CD4-positive, alpha-beta T cell (primary cell): ENCODE results near the gene CCDC187. TPM values are rescaled to one million over a fixed set of nuclear protein-coding genes. Genes with fewer than 3 reads are reported as not detected.

Experiments
- ATAC-seq: fragments of 200-7000 bp; cut with Tn5 transposase; one replicate; pipeline ENCODE4 v1.10.0; 2022; ENCODE audit warnings: mild to moderate bottlenecking; ENCODE audit not compliant: poor library complexity
- CTCF ChIA-PET: fragments of 350-600 bp; sonication (Branson Sonifier 250); formaldehyde crosslinking; loops from one replicate; lab custom pipeline; 2021; ENCODE audit warnings: antibody characterized with exemption, inconsistent platforms; lab: Charles Lee
- POLR2A ChIA-PET: fragments of 350-600 bp; sonication (Branson Sonifier 250); formaldehyde crosslinking; loops from one replicate; lab custom pipeline; 2021; ENCODE audit warnings: antibody characterized with exemption, inconsistent platforms; lab: Charles Lee
- DNase-seq, 14 experiments: peaks; one replicate each; pipeline ENCODE4 v3.0.0-alpha.2; 2013 to 2020; ENCODE audit warnings: mixed read lengths in 2 of 14
- H3K27ac ChIP-seq, 2 donors: one replicate each; pipeline versions ENCODE4 v1.5.1 to v1.7.0; 2013; ENCODE audit warnings: low read length in 2 of 2, low read depth in 1 of 2, mild to moderate bottlenecking in 1 of 2
- H3K27me3 ChIP-seq, 2 experiments: 1 replicate in 1 of 2; 2 replicates in 1 of 2; pipeline versions ENCODE4 v1.6.1 to v1.7.0; 2013; ENCODE audit warnings: low read length in 2 of 2, control low read depth in 1 of 2, mild to moderate bottlenecking in 1 of 2, moderate library complexity in 1 of 2; ENCODE audit not compliant: insufficient read depth in 2 of 2, control insufficient read depth in 1 of 2
- H3K36me3 ChIP-seq: one replicate; pipeline ENCODE4 v1.6.1; 2013; ENCODE audit warnings: low read length, control low read depth; ENCODE audit not compliant: insufficient read depth
- H3K4me1 ChIP-seq: one replicate; pipeline ENCODE4 v1.6.1; 2013; ENCODE audit warnings: low read length, control low read depth; ENCODE audit not compliant: insufficient read depth
- H3K4me3 ChIP-seq: one replicate; pipeline ENCODE4 v1.5.1; 2013; ENCODE audit warnings: mild to moderate bottlenecking, low read length, moderate library complexity
- H3K9me3 ChIP-seq, 2 experiments: 1 replicate in 1 of 2; 2 replicates in 1 of 2; pipeline versions ENCODE4 v1.6.1 to v1.7.0; 2013; ENCODE audit warnings: low read length in 2 of 2, mild to moderate bottlenecking in 2 of 2, control low read depth in 1 of 2, moderate library complexity in 1 of 2; ENCODE audit not compliant: control insufficient read depth in 1 of 2, insufficient read depth in 1 of 2
- H3K27ac Mint-ChIP-seq: one replicate; pipeline ENCODE4 v1.8.0; 2020; ENCODE audit warnings: mixed read lengths
- H3K27me3 Mint-ChIP-seq: one replicate; pipeline ENCODE4 v1.8.0; 2021; ENCODE audit warnings: mixed read lengths
- H3K36me3 Mint-ChIP-seq: one replicate; pipeline ENCODE4 v1.8.0; 2021; ENCODE audit warnings: low read depth, mixed read lengths
- H3K4me1 Mint-ChIP-seq: one replicate; pipeline ENCODE4 v1.8.0; 2021; ENCODE audit warnings: low read depth, mixed read lengths
- H3K4me3 Mint-ChIP-seq: one replicate; pipeline ENCODE4 v1.8.0; 2020; ENCODE audit warnings: mild to moderate bottlenecking, mixed read lengths
- H3K9me3 Mint-ChIP-seq: one replicate; pipeline ENCODE4 v1.8.0; 2020; ENCODE audit warnings: mixed read lengths
- intact Hi-C, 2 experiments: fragments of 100-400 bp; cut with DNase I in 1 of 2; cut with micrococcal nuclease in 1 of 2; formaldehyde crosslinking; loops; one replicate each; pipeline versions ENCODE4 v1.15.1 to v1.9.0; 2023 to 2025; cut with DNase I, micrococcal nuclease
- total RNA-seq, 174 experiments: library from RNA in 2 of 174; stranded (reverse) in 2 of 174; gene quantifications; one replicate each; pipeline ENCODE4 v1.2.3 and lab custom pipeline; 2021 to 2026
- TF ChIP-seq, protein P1 (sequence below): fragments of 200-600 bp; IDR thresholded peaks from one replicate; pipeline ENCODE4 v1.8.0; 2022; ENCODE audit warnings: antibody characterized with exemption, mild to moderate bottlenecking

Gene CCDC187
- total RNA-seq, 2 experiments from 2014 or later, result not detected

DNA sequence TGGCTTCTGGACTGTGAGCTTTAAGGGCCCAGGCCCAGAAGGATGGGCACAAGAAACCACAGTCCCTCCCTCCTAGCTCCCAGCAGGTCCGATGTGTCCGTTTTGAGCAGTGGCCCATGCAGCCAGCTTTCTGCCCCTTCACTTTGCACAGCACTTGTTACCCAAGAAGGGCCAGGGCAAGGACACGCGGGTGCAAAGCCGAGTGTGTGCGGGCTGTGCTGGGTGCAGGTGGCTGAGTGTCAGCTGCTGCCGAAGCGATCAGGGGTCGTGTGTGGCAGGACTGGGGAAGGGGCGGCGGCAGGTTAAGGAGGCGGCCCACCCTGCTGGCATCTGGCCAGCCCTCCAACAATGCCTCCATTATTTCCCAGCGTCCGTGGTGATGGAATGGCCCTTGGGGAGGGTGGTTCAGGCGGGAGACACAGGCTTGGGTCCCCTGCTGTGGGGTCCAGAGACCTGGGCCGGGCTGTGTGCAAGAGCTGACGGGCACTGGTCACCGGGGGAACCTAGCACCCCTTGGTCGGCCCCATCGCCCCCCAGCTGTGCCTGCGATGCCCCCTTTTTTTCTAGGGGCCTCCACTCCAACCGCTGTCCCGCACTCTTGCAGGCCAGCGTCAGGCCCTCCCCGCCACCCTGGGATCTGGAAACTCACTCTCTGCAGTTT, 99.6 kb downstream of the CCDC187 start:
- DNase-seq (no peak), ATAC-seq (no peak)
- Mint-ChIP-seq H3K9me3 (no peaks in the 10 kb centered on the region), H3K4me1 (no peaks in the 10 kb centered on the region), H3K27ac (no peak overlapping the region), H3K27me3 (peaks cover 28% of the 10 kb centered on the region), H3K4me3 (no peak overlapping the region), H3K36me3 (peaks cover 26% of the 10 kb centered on the region)
- H3K4me3 ChIP-seq, result no peak overlapping the region
- CTCF ChIA-PET, result no interaction called here
- H3K36me3 ChIP-seq, result peaks cover 8% of the 10 kb centered on the region
- no peaks in the 10 kb centered on the region for H3K4me1 ChIP-seq
- H3K27ac ChIP-seq, result no peak overlapping the region
- intact Hi-C loops, result no loop called here
- peaks cover 0 to 51% of the 10 kb centered on the region in 2 experiments for H3K9me3 ChIP-seq
- TF ChIP-seq, protein P1, sequence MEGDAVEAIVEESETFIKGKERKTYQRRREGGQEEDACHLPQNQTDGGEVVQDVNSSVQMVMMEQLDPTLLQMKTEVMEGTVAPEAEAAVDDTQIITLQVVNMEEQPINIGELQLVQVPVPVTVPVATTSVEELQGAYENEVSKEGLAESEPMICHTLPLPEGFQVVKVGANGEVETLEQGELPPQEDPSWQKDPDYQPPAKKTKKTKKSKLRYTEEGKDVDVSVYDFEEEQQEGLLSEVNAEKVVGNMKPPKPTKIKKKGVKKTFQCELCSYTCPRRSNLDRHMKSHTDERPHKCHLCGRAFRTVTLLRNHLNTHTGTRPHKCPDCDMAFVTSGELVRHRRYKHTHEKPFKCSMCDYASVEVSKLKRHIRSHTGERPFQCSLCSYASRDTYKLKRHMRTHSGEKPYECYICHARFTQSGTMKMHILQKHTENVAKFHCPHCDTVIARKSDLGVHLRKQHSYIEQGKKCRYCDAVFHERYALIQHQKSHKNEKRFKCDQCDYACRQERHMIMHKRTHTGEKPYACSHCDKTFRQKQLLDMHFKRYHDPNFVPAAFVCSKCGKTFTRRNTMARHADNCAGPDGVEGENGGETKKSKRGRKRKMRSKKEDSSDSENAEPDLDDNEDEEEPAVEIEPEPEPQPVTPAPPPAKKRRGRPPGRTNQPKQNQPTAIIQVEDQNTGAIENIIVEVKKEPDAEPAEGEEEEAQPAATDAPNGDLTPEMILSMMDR, result no peak
- POLR2A ChIA-PET, result no interaction called here
- H3K27me3 ChIP-seq, result peaks cover 41 to 43% of the 10 kb centered on the region in 2 experiments

DNA sequence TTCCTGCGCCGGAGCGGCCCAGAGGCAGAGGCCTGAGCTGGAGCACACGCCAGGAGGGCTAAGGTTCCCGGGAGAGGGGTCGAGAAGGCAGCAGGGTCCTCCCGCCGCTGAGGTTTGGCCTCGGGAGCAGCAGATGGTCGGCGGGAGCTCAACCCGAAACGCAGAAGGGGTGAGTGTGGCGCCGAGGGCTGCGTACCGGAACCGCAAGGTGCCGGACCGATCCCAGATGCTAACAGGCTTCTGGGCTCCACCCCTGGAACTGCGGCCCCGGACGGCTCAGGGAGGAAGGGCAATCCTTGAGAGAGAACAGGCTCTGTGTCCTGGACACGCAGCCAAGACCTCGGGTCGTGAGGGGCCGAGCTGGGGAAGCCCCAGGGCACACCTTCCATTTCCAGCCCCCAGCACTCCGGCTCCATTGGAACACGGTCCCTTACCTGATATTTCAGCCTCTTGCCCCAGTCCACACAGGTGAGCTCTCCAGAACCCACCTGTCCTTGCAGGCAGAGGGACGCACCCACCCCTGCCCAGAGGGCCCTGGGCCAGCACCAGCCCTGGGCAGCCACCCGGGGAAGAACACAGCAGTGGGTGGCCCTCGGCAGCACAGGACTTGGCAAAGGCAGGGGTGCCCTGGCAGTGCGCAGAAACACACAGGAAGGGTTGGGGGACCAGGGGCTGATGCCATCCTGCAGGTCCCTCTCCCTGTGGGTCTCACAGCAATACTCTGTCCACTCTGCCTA, 100.3 kb downstream of the CCDC187 start:
- no peaks in the 10 kb centered on the region for H3K9me3 Mint-ChIP-seq
- TF ChIP-seq, protein P1, result no peak
- CTCF ChIA-PET, result no interaction called here
- H3K27me3 Mint-ChIP-seq, result peaks cover 28% of the 10 kb centered on the region
- no peak overlapping the region for H3K4me3 ChIP-seq
- H3K27ac Mint-ChIP-seq, result no peak overlapping the region
- intact Hi-C loops, result no loop called here
- POLR2A ChIA-PET, result no interaction called here
- H3K4me1 Mint-ChIP-seq, result no peaks in the 10 kb centered on the region
- H3K27ac ChIP-seq, result no peak overlapping the region
- no peak for ATAC-seq
- no peaks in the 10 kb centered on the region for H3K4me1 ChIP-seq
- peaks cover 44% of the 10 kb centered on the region in 2 experiments for H3K27me3 ChIP-seq
- peaks cover 2% of the 10 kb centered on the region for H3K36me3 ChIP-seq
- no peak for DNase-seq
- peaks cover 20% of the 10 kb centered on the region for H3K36me3 Mint-ChIP-seq
- peaks cover 0 to 52% of the 10 kb centered on the region in 2 experiments for H3K9me3 ChIP-seq
- no peak overlapping the region for H3K4me3 Mint-ChIP-seq

DNA sequence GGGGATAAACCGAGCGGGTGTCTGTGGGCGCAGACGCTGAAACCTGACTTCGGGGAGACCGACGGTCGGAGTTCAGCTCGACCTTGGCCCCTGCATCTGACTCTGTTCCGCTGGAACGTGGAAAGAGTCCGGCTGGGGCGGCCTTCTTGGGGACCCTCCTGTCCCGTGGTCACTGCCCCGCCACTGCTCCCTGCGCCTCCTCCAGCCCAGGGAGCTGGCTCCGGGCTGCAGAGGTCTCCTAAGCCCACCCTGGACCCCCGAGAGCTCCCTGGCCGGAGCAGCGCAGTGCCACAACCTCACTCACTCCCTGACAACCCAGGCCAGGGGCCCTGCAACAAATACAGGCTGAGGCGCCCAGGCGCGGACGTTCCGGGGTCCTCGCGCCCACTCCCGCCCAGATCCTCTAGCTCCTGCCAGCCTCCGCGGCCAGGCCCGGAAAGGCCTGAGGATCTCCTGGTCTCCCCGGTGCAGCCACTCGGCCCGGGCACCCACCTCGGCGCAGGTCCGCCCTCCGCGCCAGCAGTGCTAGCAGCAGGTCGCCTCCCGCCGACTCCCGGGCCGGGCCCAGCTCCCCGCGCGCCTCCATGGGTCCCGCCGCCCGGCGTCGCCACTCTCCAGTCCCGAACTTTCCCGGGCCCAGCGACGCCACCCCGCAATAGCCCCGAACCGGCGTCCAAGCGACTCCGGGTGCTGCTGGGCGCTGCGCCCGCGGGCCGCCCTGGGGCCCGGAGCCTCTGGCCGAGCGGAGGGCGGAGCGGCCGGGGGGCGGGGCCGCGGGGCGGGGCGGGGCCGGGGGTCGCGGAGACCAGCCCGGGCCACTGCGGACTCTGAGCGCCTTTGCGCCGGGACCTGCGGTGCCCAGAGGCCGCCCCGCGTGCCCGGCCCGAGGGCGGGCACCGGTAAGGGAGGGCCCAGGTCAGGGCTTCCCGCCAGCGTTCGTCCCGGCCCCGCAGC, 101.2 kb downstream of the CCDC187 start:
- ChIA-PET CTCF (no interaction called here), POLR2A (no interaction called here)
- ATAC-seq, result no peak
- Mint-ChIP-seq H3K9me3 (no peaks in the 10 kb centered on the region), H3K27me3 (peaks cover 36% of the 10 kb centered on the region), H3K27ac (no peak overlapping the region), H3K4me1 (no peaks in the 10 kb centered on the region), H3K4me3 (no peak overlapping the region), H3K36me3 (peaks cover 14% of the 10 kb centered on the region)
- Histone ChIP-seq H3K27ac (no peak overlapping the region), H3K36me3 (no peaks in the 10 kb centered on the region), H3K4me3 (no peak overlapping the region), H3K9me3 (peaks cover 0 to 54% of the 10 kb centered on the region in 2 experiments), H3K27me3 (peaks cover 53% of the 10 kb centered on the region in 2 experiments), H3K4me1 (no peaks in the 10 kb centered on the region)
- DNase-seq, result no peak
- TF ChIP-seq, protein P1, result no peak
- intact Hi-C loops, result no loop called here
